HG03139 (cell line): ENCODE data around the gene GNAZ.

ENCODE experiments used
- ATAC-seq: cut with Tn5 transposase; IDR thresholded peaks from one replicate; pipeline ENCODE4 v1.9.1; 2021; ENCODE audit not compliant: unreplicated experiment

Gene GNAZ

GRCh38 chr22:23150762-23151161 lies 80.4 kb downstream of the GNAZ start:
- ATAC-seq, result no peak

- ATAC-seq, result no peak
These were observed 81.5 kb downstream of the GNAZ start for GRCh38 chr22:23151827-23152226.

GRCh38 chr22:23152238-23153114 lies 82.2 kb downstream of the GNAZ start:
- no peak for ATAC-seq

- no peak for ATAC-seq
These were observed 83.7 kb downstream of the GNAZ start for GRCh38 chr22:23153994-23154393.

- ATAC-seq, result no peak
These were observed 84.1 kb downstream of the GNAZ start for GRCh38 chr22:23154461-23154860.

GRCh38 chr22:23155143-23155542 lies 84.8 kb downstream of the GNAZ start:
- no peak for ATAC-seq

GRCh38 chr22:23155831-23156230 lies 85.5 kb downstream of the GNAZ start:
- no peak for ATAC-seq

- no peak for ATAC-seq
These were observed 86.0 kb downstream of the GNAZ start for GRCh38 chr22:23156286-23156685.

- ATAC-seq, result no peak
These were observed 87.5 kb downstream of the GNAZ start for GRCh38 chr22:23157560-23158515.

GRCh38 chr22:23158516-23159290 lies 88.4 kb downstream of the GNAZ start:
- no peak for ATAC-seq

- no peak for ATAC-seq
These were observed 88.9 kb downstream of the GNAZ start for GRCh38 chr22:23159291-23159630.

- no peak for ATAC-seq
These were observed 90.7 kb downstream of the GNAZ start for GRCh38 chr22:23161029-23161428.

GRCh38 chr22:23161574-23161973 lies 91.3 kb downstream of the GNAZ start:
- no peak for ATAC-seq

GRCh38 chr22:23163665-23164064 lies 93.3 kb downstream of the GNAZ start:
- ATAC-seq, result no peak

- no peak for ATAC-seq
These were observed 93.8 kb downstream of the GNAZ start for GRCh38 chr22:23164091-23164490.

GRCh38 chr22:23166042-23166831 lies 95.9 kb downstream of the GNAZ start:
- ATAC-seq, result no peak

GRCh38 chr22:23166841-23167616 lies 96.7 kb downstream of the GNAZ start:
- no peak for ATAC-seq

- ATAC-seq, result no peak
These were observed 98.2 kb downstream of the GNAZ start for GRCh38 chr22:23168391-23169042.

- ATAC-seq, result no peak
These were observed 98.7 kb downstream of the GNAZ start for GRCh38 chr22:23169043-23169406.
